ENCODE data around the gene MRPL33.
"Not testable (repeated sequence)": the region's sequence is repeated elsewhere in the genome, so short reads cannot be mapped to it uniquely, and the experiment has no call there.

MRPL33 gene

DNA sequence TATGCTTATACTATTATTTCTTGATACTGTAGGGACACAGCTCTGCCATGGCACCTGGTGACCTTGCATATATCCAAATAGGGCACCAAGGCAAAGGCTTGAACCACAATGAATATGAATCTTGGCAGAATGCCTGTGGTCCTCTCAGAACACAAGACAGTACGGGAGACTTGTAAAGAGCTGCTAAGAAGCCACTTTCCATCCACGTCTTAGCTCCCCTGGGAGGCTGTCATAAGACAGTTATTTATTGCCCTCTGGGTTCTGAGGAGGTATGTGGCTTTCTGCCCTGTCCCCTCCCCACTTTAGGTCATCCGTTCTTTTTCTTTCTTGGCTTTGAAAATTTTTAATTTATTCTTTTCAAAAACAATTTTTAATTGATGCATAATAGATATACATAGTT is 29.8 kb upstream of the MRPL33 start:
- DNase-seq (ENCODE audit: low spot score) = no peak

DNA sequence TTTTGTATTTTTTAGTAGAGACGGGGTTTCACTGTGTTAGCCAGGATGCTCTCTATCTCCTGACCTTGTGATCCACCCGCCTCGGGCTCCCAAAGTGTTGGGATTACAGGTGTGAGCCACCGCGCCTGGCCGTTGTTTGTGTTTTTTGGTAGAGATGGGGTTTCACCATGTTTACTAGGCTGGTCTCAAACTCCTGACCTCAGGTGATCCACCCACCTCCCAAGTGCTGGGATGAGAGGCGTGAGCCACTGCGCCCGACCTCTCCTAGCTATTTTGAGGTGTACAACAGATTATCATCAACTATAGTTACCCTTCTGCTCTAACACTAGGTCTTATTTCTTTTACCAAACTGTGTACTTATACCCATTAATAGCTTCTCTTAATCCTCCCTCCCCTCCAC is 28.9 kb upstream of the MRPL33 start:
- DNase-seq (ENCODE audit: low spot score) = no peak

GRCh38 chr2:27745494-27745893 is 26.0 kb upstream of the MRPL33 start:
- not testable (repeated sequence) for DNase-seq (ENCODE audit: low spot score)

GRCh38 chr2:27746325-27746724 is 25.2 kb upstream of the MRPL33 start:
- DNase-seq (ENCODE audit: low spot score) = no peak

GRCh38 chr2:27747827-27748352 is 23.6 kb upstream of the MRPL33 start:
- no peak for DNase-seq (ENCODE audit: low spot score)

GRCh38 chr2:27748803-27749554 is 22.5 kb upstream of the MRPL33 start:
- DNase-seq (ENCODE audit: low spot score) = not testable (repeated sequence)

DNA sequence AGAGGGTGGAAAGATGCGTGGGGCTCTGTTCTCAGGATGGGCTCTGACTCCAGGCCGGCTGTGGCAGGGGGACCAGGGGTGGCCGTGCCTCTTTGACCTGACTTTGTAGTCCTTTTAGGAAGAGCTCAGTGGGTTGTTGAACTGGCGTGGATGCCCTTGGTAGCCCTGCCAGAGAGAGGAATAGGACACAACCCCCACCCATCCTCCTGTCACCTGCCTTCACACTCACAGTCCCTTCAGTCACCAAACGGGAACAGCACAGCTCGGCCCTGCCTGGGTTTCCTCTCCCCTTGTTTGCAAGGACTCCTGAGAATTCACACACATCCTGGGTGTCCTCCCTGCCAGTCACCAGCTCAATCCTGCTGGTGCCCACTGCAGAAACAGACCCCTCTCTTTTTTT is 20.1 kb upstream of the MRPL33 start:
- DNase-seq (ENCODE audit: low spot score) = no peak

DNA sequence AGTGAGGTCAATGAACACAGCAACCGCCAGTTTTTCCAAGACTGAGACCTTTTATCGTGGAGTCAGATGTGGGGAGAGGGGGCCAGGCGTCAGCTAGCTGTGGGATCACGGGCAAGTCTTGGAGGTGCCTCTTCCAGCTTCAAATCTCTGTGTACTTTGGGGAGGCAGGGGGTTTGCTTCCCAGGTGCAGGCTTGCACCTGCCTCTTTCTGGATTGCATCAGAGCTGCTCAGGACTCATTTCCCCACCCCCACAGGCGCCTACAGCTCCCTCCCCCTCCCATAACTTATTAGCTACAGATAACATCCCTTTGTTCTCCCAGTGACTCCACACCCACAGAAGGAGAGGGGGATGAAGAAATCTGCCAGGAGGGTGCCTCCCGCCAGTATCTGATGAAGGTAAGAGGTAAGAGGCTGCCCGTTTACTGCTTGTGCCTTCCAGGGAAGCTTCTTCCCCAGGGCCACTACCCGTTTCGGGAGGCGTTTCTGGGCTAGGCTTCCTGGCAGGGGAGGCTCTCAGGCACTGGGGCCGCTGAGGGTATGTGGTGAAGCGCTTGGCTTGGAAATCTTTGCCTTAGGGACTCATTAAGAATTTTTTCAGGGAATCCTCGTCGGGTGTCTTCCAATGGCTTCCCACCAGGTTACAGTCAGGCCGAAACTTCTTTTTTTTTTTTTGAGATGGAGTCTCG is 18.8 kb upstream of the MRPL33 start:
- no peak for DNase-seq (ENCODE audit: low spot score)

DNA sequence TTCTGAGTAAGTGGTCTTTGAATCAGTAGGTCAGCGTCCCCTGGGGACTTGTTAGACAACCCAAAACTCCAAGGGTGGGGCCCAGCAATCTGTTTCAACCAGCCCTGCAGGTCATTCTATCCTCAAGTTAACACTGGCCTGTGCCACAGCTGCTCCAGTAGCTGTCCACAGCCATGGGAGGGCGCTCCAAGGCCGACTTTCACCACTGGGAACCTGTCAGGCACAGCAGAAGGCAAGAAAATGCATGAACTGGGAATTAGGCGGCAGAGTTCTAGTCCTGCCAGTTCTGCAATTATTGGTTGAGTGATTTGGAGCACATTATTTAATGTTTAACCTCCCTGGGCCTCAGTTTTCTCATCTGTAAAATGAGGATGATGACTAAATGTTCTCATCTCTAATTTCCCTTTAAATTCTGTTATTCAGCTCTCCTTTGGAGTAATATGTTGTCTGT is 17.4 kb upstream of the MRPL33 start:
- peak; percentile 72 for DNase-seq (ENCODE audit: low spot score)

GRCh38 chr2:27754831-27755230 is 16.7 kb upstream of the MRPL33 start:
- DNase-seq (ENCODE audit: low spot score) = no peak

DNA sequence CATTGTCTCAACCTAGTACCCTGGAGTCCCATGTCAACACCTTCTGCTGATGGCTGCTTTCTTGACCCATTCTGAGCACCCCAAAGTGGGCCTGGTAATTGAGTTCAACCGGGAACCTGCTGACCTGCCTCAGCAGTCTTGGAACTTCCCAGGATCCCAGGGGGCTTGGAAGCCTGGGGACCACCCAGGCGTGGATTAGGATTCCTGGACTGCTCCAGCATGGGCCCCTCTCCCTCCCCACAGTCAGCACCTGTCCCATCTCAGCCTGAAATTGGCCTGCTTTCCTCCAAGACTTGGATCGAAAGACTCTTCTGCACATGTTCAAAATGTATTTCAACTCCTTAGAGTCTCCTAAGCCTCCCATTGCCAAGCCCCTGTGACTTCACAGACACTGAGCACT is 15.4 kb upstream of the MRPL33 start:
- no peak for DNase-seq (ENCODE audit: low spot score)

DNA sequence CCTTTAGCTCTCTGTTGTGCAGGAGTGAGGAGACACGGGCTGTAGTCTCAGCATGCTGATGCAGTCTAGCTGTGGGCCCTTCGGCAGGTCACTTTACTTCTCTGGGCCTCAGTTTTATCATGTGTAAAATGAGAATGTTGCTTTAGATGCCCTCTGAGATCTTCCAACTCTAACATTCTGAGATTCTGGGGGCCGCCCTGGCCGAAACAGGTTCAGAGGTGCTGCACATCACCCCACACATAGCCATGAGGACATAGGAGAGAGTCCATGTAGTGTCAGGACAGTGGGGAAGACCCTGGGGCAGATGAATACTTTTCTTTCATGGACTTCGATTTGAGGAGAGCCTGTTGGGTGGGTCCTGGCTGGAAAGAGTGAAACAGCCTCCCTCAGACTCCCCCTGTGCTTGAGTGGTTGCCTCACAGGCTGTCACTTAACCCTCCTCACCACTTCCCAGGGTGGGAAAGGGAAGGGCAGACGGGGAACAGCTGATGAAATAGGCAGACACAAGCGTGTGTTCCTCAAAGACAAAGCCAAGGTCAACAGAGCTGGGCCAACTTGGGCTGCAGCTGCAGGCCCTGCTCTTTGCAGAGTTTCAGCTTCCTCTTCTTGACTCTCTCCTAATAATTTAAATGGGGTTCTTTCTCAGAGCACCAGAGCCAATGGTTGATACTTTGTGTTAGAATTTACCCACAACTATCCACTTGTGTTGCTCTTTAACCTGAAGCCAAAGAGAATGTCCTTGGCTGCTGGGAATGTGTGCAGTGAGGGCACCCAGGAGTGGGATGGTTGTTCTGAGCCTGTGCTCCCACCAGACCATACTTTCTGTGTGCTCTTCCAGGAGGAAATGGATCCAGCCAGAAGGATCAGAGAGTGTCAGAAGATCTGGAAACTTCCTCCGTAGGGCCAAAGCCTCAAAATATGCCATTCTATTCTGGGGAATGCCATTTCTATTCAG is 14.7 kb upstream of the MRPL33 start:
- DNase-seq (ENCODE audit: low spot score) = no peak

DNA sequence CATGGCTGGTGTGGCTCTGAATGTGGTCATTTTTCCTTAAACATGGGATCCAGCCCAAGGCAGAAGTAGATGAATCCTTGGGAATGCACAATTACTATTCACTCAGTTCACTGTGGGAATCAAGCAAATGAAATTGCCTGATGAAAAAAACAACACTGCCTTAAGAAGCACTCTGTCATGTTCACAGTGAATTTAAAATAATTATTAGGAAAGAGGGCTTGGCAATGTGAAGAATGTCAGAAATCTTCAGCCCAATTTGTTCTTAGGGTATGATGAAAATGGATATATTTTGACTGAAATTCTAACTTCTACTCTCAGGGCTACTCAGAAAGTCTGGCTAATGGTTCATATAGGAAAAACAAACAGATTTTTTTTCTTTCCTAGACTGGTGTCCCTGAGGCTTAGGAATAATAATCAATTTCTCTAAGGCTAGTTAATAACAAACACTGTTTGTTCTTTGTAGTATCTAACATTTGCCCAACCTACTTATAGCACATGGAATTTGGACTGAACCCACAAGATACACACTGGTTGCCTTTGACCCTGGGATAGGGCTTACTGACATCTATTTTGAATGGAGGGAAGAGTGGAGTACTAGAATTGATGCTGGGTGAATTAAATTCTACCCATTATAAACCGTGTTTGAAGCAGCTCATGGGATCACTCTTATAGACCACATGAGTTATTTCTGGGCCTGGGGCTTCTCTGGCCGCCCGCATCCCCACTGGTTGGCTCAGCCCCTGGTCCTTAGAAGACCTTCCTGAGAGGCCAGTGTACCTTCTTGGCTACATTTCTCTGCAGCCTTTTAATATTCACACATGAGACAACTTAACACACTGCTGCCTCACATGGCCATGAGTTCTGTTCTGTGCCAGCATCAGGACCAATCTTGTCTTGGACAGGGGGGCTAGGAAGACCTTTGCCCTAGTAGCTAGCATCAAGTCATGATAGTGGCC is 8.3 kb upstream of the MRPL33 start:
- no peak for DNase-seq (ENCODE audit: low spot score)

GRCh38 chr2:27763907-27764267 is 7.6 kb upstream of the MRPL33 start:
- DNase-seq (ENCODE audit: low spot score) = no peak

DNA sequence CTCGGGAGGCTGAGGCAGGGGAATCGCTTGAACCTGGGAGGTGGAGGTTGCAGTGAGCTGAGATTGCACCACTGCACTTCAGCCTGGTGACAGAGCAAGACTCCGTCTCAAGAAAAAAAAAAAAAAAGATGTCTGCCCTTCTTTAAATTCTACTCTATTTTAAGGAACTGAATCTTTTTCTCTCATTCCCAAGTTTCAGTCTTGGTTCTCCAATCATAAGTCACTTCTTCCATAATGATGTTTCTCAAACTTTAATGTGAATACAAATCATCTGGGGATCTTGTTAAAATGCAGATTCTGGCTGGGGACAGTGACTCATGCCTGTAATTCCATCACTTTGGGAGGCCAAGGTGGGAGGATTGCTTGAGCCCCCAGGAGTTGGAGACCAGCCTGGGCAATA is 7.0 kb upstream of the MRPL33 start:
- DNase-seq (ENCODE audit: low spot score) = not testable (repeated sequence)

GRCh38 chr2:27765621-27766286 is 5.8 kb upstream of the MRPL33 start:
- peak; percentile 31 for DNase-seq (ENCODE audit: low spot score)

DNA sequence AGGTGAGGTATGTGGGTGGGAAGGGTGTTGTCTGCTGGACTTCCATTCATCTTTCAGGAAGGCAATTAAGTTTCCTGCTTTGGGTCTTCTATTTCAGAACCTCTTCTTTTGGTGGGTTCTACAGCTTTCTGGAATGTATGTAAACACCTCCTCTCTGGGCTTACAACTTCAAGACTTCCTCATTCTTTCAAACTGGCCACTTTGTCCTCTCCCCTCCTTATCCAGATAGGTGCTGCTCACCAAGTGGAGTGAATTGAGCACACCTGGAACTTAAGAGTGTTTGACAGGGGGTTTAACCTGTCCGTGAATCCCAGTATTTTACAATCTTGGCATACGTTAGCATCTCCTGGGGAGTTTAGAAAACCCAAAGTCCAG is 5.2 kb upstream of the MRPL33 start:
- no peak for DNase-seq (ENCODE audit: low spot score)

DNA sequence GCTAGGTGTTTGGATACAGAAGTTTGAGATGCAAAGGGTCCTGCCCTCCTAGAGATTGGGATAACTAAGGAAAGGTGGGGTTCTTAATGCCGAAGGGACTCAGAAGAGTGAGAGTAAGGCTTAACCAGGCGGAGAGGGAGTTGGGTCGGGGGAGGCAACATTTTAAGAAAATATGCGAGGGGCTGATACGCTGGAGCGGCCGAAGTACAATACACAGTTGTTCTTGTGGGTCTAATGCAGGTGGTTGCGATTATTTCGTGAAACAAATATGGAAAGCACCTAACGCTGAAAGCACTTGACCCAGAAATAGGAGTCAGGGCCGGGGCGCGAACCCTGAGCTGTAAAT is 344 bp upstream of the MRPL33 start:
- DNase-seq (ENCODE audit: low spot score) = no peak

GRCh38 chr2:27772804-27773203 is 1.3 kb downstream of the MRPL33 start:
- DNase-seq (ENCODE audit: low spot score) = no peak

- no peak for DNase-seq (ENCODE audit: low spot score)
These were observed 2.4 kb downstream of the MRPL33 start for GRCh38 chr2:27773959-27774358.

GRCh38 chr2:27776097-27776496 is 4.6 kb downstream of the MRPL33 start:
- DNase-seq (ENCODE audit: low spot score) = no peak

Measured in CD4-positive, alpha-beta T cell treated with Interleukin-2 at 100 ng/mL for 4 hours (primary cell).